Stimulated activated CD4-positive, alpha-beta T cell treated with anti-CD3 and anti-CD28 coated beads, Interleukin-12 subunit alpha, Interleukin-12 subunit beta, amount 100 ng/mL, for 24 hours (primary cell): ENCODE measurements around the gene TSHZ1.

Experiments used
- DNase-seq, 2 experiments: peaks; one replicate each; pipeline ENCODE4 v3.0.0-alpha.2; 2020; ENCODE audit warnings: low read depth in 2 of 2

TSHZ1 gene

DNA sequence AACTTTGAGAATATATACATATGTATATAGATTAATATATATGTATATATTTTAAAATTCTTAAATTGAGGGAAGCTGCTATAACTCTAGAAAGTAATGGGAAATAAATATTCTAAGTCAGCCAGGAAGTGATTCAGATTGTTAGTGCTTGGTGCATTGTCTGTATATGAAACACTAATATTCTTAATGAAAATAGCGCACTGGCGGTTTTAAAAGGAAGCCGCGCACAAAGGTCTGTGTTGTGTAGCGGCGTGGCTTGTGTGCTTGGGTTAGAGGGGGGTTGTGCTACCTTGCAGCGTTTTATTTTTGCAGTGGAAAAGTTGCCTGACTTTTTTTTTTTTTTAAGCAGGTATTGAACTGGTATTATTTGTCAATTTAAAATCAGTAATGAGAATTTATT lies 11.3 kb downstream of the TSHZ1 start:
- DNase-seq = no peak

DNA sequence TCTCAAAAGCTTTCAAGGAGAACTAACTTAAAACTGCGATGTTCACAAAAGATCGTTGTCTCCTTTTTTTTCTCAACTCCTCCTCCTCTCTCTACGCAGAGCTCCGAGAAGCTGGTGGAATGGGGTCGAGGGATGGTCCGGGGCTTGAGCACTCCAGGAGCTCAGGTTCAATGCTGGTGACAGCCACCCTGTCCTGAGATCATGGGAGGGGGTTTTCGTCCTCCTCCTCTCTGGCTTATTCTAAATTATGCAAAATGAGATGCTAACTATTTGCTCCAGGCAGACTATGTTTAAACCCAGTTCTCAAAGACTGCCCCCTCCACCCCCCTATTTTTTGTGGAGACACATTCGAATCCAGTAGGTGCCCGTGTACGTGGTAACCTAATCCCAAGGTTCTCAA lies 11.8 kb downstream of the TSHZ1 start:
- DNase-seq = no peak

GRCh38 chr18:75223687-75224347 lies 13.2 kb downstream of the TSHZ1 start:
- DNase-seq = no peak

- DNase-seq = no peak
Observed at GRCh38 chr18:75226286-75226955, 15.8 kb downstream of the TSHZ1 start.

DNA sequence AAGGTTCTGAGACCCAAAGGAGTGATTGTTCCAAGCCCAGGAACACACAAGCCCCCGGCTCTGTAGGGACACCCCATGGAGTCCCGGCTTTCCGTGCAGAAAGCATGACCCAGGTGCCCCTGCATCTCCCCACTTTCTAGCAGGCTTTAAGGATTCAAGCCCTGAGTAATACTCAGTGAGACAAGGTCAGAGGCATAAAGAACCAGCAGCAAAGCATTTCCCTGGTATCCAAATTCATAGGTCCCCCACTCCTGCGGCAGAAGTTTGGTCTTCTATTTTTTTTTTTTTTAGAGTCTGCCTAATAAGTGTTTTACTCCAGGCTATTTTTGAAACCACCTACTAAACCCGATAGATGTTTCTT lies 16.3 kb downstream of the TSHZ1 start:
- DNase-seq = no peak

GRCh38 chr18:75227535-75228296 lies 17.1 kb downstream of the TSHZ1 start:
- no peak for DNase-seq

GRCh38 chr18:75228967-75229366 lies 18.4 kb downstream of the TSHZ1 start:
- no peak for DNase-seq

- DNase-seq = no peak
Observed at GRCh38 chr18:75229437-75229836, 18.8 kb downstream of the TSHZ1 start.

GRCh38 chr18:75230163-75231052 lies 19.8 kb downstream of the TSHZ1 start:
- DNase-seq = no peak

GRCh38 chr18:75231053-75231406 lies 20.4 kb downstream of the TSHZ1 start:
- DNase-seq = no peak

DNA sequence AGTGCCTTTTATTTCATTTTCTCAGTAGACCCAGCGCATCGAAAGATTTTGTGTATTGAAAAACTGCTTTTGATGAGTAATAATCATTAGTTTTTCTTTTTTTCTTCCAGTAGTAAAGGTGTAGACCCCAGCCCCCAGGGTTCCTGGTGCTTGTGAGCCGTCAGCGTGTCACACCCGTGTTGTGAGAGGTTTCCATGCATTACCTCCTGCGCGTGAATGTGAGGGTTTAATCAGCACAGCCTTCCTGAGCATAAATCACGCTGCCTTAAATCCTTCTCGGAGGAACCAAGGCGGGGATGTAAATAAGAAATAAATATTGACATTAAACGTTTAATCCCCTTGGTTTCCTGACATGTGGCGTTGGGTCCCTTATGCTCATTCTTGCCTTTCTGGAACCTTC lies 24.3 kb downstream of the TSHZ1 start:
- no peak for DNase-seq

DNA sequence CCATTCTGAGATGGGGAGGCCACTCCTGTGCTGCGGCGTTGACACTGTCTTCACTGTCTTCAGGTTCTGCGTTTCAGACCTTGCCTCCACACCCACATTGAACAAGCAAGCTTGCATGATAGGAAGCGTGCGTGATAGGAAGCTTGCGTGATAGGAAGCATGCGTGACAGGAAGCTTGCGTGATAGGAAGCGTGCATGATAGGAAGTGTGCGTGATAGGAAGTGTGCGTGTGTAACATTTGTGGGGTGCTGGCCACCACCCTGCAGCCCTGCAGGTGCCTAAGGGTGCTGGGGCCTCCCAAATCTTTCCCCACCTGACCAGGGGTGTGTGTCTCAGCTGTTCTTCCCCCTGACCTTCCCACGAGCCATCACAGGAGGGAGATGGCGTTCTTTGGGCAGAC lies 25.3 kb downstream of the TSHZ1 start:
- no peak for DNase-seq

DNA sequence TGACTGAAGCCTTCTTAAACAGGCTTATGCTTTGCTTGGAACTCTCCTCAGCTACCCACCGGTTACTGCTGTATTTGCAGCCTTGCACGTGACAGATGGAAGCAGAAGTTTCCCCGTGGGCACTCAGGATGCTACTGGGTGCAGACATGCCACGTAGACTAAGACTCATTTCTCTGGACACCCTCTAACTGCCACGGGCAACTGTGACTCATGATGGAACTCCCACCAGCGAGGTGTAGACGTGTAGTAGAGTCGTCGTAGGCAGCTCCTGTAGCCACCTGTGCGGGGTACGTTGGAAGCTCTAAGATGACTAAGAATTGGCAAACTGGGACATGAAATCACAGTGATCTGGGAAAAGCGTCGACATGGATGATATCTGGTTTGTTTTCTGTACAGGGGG lies 27.5 kb downstream of the TSHZ1 start:
- no peak for DNase-seq

GRCh38 chr18:75238786-75239185 lies 28.2 kb downstream of the TSHZ1 start:
- no peak for DNase-seq

- DNase-seq = no peak
Observed at GRCh38 chr18:75240433-75240832, 29.8 kb downstream of the TSHZ1 start.

DNA sequence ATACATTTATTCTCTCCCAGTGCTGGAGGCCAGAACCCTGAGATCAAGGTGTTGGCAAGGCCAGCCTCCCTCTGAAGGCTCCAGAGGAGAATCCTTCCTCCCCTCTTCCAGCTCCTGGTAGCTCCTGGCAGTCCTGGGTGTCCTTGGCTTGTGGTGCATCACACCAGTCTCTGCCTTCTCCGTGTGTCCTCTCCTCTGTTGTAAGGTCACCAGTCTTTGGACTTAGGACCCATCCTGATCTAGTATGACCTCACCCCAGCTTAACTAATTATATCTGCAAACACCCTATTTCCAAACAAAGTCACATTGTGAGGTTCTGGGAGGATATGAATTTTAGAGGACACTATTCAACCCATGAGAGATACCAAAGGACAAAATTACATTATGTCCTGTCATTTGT lies 31.1 kb downstream of the TSHZ1 start:
- no peak for DNase-seq

DNA sequence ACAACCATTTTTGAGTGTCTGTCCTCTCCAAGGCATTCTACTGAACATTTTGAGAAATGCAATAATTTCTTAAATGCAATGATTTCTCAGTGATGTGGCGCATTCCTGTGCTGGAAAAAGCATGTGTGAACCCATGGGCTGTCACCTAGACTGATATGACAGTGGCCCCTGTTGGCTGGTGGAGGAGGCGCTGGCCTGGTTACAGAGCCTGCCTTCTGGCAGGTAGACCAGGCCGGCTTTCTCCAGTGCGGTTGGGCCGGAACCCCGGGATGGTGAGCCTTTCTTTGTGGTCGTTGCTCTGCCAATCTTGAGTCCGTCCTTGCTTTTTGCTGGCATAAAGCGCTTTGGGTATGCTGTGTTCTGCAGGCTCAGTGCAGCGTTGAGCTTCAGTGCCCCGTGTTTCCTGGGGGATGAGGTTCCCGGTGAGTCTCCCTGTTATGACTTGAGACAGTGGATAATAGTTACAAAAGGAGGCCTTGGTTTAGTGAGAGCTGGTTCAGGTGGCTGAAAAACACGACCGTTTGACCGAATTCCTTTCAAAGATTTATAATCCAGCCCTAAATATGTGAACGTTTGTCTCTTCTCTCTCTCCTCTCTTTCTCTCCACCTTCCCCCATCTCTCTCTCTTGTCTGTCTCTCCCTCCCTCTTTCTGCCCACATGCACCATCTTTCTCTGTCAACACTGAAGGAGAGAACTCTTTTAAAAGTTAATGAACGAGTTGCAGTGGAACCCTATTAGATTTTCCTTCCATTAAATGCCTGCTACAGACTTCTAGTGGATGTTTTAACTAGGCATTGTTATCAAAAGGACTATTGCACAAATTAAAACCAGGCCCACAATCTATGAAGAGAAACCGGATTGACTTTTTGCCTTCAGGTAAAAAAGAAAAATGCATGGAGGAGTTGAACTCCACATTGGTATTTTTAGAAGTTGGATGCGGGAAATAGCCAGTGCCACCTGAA lies 34.0 kb downstream of the TSHZ1 start:
- no peak for DNase-seq

- DNase-seq = no peak
Observed at GRCh38 chr18:75246721-75247610, 36.4 kb downstream of the TSHZ1 start.

- DNase-seq = no peak
Observed at GRCh38 chr18:75247611-75248421, 37.2 kb downstream of the TSHZ1 start.
